Measurements from ENCODE around the gene SRPX2. TPM values are rescaled to one million over a fixed set of nuclear protein-coding genes. Genes with fewer than 3 reads are reported as not detected.
"Not testable (repeated sequence)": the region's sequence is repeated elsewhere in the genome, so short reads cannot be mapped to it uniquely, and the experiment has no call there.

Gene SRPX2
- total RNA-seq, 2 donors from 2014 or later: not detected

DNA sequence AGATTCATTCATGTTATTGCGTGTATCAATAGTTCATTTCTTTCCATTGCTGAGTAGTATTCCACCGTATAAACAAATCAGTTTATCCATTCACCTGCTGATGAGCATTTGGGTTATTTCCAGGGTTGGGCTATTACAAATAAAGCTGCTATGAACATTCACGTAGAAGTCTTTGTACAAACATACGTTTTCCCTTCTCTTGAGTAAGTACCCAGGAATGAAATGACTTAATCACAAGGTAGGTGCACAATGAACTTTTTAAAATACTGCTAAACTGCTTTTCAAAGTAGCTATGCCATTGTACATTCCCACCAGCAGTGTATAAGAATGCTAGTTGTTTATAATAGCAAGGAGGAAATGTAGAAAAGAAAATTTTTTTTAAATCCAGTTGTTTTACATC, 52.0 kb downstream of the SRPX2 start:
- Mint-ChIP-seq H3K27ac (no peak overlapping the region), H3K4me1 (ENCODE audit: low read depth in 2 of 2) (no peaks in the 10 kb centered on the region), H3K27me3 (peaks cover 29 to 45% of the 10 kb centered on the region in 2 donors), H3K36me3 (no peaks in the 10 kb centered on the region), H3K4me3 (no peak overlapping the region), H3K9me3 (no peaks in the 10 kb centered on the region)
- ATAC-seq: no peak
- DNase-seq (ENCODE audit: low spot score): no peak

GRCh38 chrX:100696699-100697351, 52.8 kb downstream of the SRPX2 start:
- H3K27ac Mint-ChIP-seq: no peak overlapping the region
- H3K4me1 Mint-ChIP-seq (ENCODE audit: low read depth in 2 of 2): no peaks in the 10 kb centered on the region
- no peak overlapping the region for H3K4me3 Mint-ChIP-seq
- no peaks in the 10 kb centered on the region for H3K9me3 Mint-ChIP-seq
- H3K27me3 Mint-ChIP-seq: peaks cover 32 to 43% of the 10 kb centered on the region in 2 donors
- ATAC-seq (no peak), DNase-seq (ENCODE audit: low spot score) (no peak)
- H3K36me3 Mint-ChIP-seq: no peaks in the 10 kb centered on the region

- H3K4me1 Mint-ChIP-seq (ENCODE audit: low read depth in 2 of 2): no peaks in the 10 kb centered on the region
- no peaks in the 10 kb centered on the region for H3K36me3 Mint-ChIP-seq
- peaks cover 28 to 37% of the 10 kb centered on the region in 2 donors for H3K27me3 Mint-ChIP-seq
- DNase-seq (ENCODE audit: low spot score) (no peak), ATAC-seq (no peak)
- H3K4me3 Mint-ChIP-seq: no peak overlapping the region
- no peak overlapping the region for H3K27ac Mint-ChIP-seq
- no peaks in the 10 kb centered on the region for H3K9me3 Mint-ChIP-seq
Observed at GRCh38 chrX:100698551-100698950, 54.6 kb downstream of the SRPX2 start.

DNA sequence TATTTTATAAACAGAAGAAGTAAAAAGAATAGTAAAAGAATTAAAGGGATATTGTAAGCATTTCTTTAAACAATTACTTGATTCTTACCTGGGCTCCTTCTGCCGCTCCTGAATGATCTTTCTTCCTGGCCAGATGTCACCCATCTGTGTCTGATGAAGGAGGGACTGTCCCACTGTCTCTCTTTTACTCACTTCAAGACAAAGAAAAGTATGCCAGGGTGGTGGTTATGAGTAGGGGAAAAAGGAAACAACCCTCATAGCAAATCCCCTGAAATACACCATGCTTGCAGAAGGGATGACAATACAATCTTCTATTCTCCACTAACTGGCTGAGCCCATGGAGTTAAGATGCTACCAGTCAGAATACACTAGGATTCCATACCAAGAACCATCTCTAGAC, 56.8 kb downstream of the SRPX2 start:
- Mint-ChIP-seq H3K36me3 (no peaks in the 10 kb centered on the region), H3K27me3 (peaks cover 30 to 33% of the 10 kb centered on the region in 2 donors), H3K27ac (no peak overlapping the region), H3K9me3 (no peaks in the 10 kb centered on the region), H3K4me1 (ENCODE audit: low read depth in 2 of 2) (no peaks in the 10 kb centered on the region), H3K4me3 (no peak overlapping the region)
- DNase-seq (ENCODE audit: low spot score): no peak
- no peak for ATAC-seq

DNA sequence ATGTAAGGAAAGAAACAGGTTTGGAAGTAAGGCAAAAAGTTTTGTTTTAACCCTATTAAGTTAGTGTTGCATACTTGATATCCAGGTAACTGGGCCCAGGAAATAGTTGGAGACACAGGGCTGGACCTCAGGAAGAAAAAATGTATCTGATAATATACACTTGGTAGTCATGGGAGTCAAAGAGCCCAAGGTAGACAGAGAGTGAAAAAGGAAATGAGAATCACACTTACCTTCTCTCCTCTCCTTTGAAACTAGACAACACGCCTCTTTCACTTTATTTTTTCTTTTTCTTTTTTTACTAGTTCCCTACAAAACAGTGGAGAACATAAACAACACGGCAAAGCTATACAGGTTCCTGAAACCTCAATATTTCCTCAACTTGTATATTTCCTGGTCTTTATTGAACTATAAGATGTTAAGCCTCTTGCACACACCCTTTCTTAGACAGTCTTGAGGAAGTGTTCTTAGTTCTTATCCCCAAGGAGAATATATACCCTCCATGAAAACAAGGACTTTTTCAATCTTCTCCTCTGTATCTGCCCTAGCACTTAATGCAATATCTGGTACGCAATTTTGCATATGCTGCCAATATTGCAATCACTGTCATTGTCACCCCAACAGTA, 60.7 kb downstream of the SRPX2 start:
- DNase-seq (ENCODE audit: low spot score) (no peak), ATAC-seq (no peak)
- Mint-ChIP-seq H3K9me3 (no peaks in the 10 kb centered on the region), H3K27me3 (peaks cover 32% of the 10 kb centered on the region in 2 donors), H3K36me3 (no peaks in the 10 kb centered on the region), H3K27ac (no peak overlapping the region), H3K4me3 (no peak overlapping the region), H3K4me1 (ENCODE audit: low read depth in 2 of 2) (no peaks in the 10 kb centered on the region)

DNA sequence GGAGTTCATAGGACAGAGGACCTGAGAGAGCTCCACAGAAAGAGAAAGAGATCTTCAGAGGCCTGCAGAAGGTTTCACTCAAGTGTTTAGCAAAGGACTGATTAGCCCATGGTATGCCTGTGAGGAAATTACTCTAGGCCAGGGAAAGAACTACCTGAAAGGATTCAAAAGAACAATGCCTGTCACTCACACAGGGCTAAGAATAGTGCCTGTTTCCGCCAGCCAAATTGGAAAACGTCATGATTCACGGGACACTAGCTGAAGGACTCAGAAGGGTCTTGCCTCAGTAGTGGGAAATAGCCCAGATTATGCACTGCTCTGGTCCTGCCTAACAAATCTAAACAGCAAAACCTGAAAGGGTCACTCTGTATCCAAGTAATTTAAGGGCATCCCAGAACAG, 66.8 kb downstream of the SRPX2 start:
- DNase-seq (ENCODE audit: low spot score) (no peak), ATAC-seq (no peak)
- Mint-ChIP-seq H3K4me1 (ENCODE audit: low read depth in 2 of 2) (no peaks in the 10 kb centered on the region), H3K27me3 (peaks cover 15 to 20% of the 10 kb centered on the region in 2 donors), H3K4me3 (no peak overlapping the region), H3K27ac (no peak overlapping the region), H3K9me3 (no peaks in the 10 kb centered on the region), H3K36me3 (no peaks in the 10 kb centered on the region)

DNA sequence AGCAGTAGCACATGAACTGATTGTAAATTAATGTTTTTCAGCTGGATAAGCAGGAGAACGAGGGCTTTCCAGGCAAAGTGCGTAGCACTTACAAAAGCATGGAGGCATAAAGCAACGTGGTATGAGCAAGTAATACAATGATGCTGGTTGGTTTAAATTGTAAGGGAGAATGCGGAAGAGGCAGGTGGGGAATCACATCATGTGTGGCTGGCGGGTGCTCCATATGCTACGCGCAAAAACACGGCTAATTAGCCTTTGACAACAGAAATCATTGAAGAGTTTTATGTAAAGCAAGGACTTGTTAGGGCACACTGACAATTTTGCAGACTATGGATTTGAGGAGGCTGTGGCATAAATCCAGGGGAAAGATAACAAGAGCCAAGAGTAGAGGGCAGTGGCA, 73.4 kb downstream of the SRPX2 start:
- DNase-seq (ENCODE audit: low spot score) (no peak), ATAC-seq (no peak)
- no peak overlapping the region for H3K27ac Mint-ChIP-seq
- no peaks in the 10 kb centered on the region for H3K4me1 Mint-ChIP-seq (ENCODE audit: low read depth in 2 of 2)
- H3K9me3 Mint-ChIP-seq: no peaks in the 10 kb centered on the region
- H3K4me3 Mint-ChIP-seq: no peak overlapping the region
- H3K27me3 Mint-ChIP-seq: peaks cover 7 to 8% of the 10 kb centered on the region in 2 donors
- H3K36me3 Mint-ChIP-seq: no peaks in the 10 kb centered on the region

- no peaks in the 10 kb centered on the region for H3K4me1 Mint-ChIP-seq (ENCODE audit: low read depth in 2 of 2)
- no peaks in the 10 kb centered on the region for H3K9me3 Mint-ChIP-seq
Observed at GRCh38 chrX:100719139-100719538, 75.1 kb downstream of the SRPX2 start.

GRCh38 chrX:100720301-100720700, 76.3 kb downstream of the SRPX2 start:
- no peak for DNase-seq (ENCODE audit: low spot score)
- H3K4me3 Mint-ChIP-seq: no peak overlapping the region
- no peaks in the 10 kb centered on the region for H3K9me3 Mint-ChIP-seq
- no peaks in the 10 kb centered on the region for H3K36me3 Mint-ChIP-seq
- H3K4me1 Mint-ChIP-seq (ENCODE audit: low read depth in 2 of 2): no peaks in the 10 kb centered on the region
- no peak for ATAC-seq
- peaks cover 12 to 13% of the 10 kb centered on the region in 2 donors for H3K27me3 Mint-ChIP-seq
- H3K27ac Mint-ChIP-seq: no peak overlapping the region

More at GRCh38 chrX:100719139-100719538, 75.1 kb downstream of the SRPX2 start:
- Mint-ChIP-seq H3K4me3 (no peak overlapping the region), H3K27ac (no peak overlapping the region), H3K27me3 (peaks cover 7 to 13% of the 10 kb centered on the region in 2 donors), H3K36me3 (no peaks in the 10 kb centered on the region)
- DNase-seq (ENCODE audit: low spot score) (no peak), ATAC-seq (no peak)

GRCh38 chrX:100721328-100721727, 77.3 kb downstream of the SRPX2 start:
- ATAC-seq (no peak), DNase-seq (ENCODE audit: low spot score) (no peak)
- no peaks in the 10 kb centered on the region for H3K9me3 Mint-ChIP-seq
- no peaks in the 10 kb centered on the region for H3K4me1 Mint-ChIP-seq (ENCODE audit: low read depth in 2 of 2)
- no peak overlapping the region for H3K4me3 Mint-ChIP-seq
- peaks cover 14 to 18% of the 10 kb centered on the region in 2 donors for H3K27me3 Mint-ChIP-seq
- no peaks in the 10 kb centered on the region for H3K36me3 Mint-ChIP-seq
- H3K27ac Mint-ChIP-seq: no peak overlapping the region

GRCh38 chrX:100724006-100724405, 80.0 kb downstream of the SRPX2 start:
- H3K27ac Mint-ChIP-seq; H3K9me3 Mint-ChIP-seq; H3K4me1 Mint-ChIP-seq (ENCODE audit: low read depth in 2 of 2); ATAC-seq; H3K36me3 Mint-ChIP-seq; DNase-seq (ENCODE audit: low spot score); H3K4me3 Mint-ChIP-seq: not testable (repeated sequence)
- H3K27me3 Mint-ChIP-seq: peaks cover 21 to 32% of the 10 kb centered on the region in 2 donors

Other genes with a start within 250 kb of the SRPX2 start
- not detected for gene PCDH19, start 233.9 kb upstream of the SRPX2 start, total RNA-seq
- not detected for gene TNMD, start 59.3 kb upstream of the SRPX2 start, total RNA-seq
- gene TSPAN6, start 7.4 kb upstream of the SRPX2 start, total RNA-seq: not detected
- gene SYTL4, start 87.9 kb downstream of the SRPX2 start, total RNA-seq: under 1 TPM in 1 of 2 donors, not detected in 1; 0.14 TPM
- gene CSTF2, start 176.2 kb downstream of the SRPX2 start, total RNA-seq: 10 to 100 TPM; 79.8 to 86.0 TPM
- gene NOX1, start 230.2 kb downstream of the SRPX2 start, total RNA-seq: not detected

All from natural killer cell treated with Interleukin-12 subunit alpha and Interleukin-12 subunit beta and Interleukin-15 and Interleukin-18, amount 100 ng/mL, for 72 hours (primary cell).